Sigmoid colon (tissue), 4 donors: ENCODE measurements around the gene MDFI.

Experiments used
- EP300 ChIP-seq, 4 donors: sonication (generic); formaldehyde crosslinking; IDR thresholded peaks; one replicate each; pipeline ENCODE4 v1.6.1; 2017; ENCODE audit warnings: antibody characterized with exemption in 4 of 4
- POLR2A ChIP-seq, 2 donors: fragments of 450-650 bp; IDR thresholded peaks; one replicate each; pipeline ENCODE4 v1.6.1; 2016; ENCODE audit warnings: antibody characterized with exemption in 2 of 2, mild to moderate bottlenecking in 2 of 2, moderate library complexity in 2 of 2
- POLR2AphosphoS5 ChIP-seq, 4 donors: sonication (generic); formaldehyde crosslinking; IDR thresholded peaks; one replicate each; pipeline ENCODE4 v1.6.1; 2017; ENCODE audit warnings: antibody characterized with exemption in 4 of 4
- TF ChIP-seq, protein P1 (sequence below), 4 experiments: fragments of 450-650 bp in 3 of 4; fragments of 200-600 bp in 1 of 4; IDR thresholded peaks; one replicate each; pipeline ENCODE4 v1.5.1; 2016 to 2019; ENCODE audit warnings: antibody characterized with exemption in 4 of 4, mild to moderate bottlenecking in 3 of 4, moderate library complexity in 2 of 4

DNA sequence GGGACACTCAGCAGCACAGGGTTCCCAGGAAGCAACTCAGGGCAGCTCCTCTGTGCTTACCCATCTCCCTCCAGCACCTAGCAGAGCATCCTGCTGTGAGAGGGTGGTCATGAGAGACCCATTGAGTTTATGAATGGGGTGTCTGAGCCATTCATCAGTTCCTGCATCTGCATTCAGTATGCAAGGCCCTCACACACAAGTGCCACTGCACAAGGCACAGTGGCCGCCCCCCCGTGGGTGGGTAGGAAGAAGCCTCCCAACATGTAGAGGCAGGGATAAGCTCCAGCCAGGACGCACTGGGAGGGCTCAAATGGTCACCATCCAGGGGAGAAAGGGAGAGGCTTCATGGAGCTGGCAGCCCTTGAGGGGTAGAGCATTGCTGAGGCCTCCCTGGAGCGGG, 49.0 kb upstream of the MDFI start:
- TF ChIP-seq, protein P1, sequence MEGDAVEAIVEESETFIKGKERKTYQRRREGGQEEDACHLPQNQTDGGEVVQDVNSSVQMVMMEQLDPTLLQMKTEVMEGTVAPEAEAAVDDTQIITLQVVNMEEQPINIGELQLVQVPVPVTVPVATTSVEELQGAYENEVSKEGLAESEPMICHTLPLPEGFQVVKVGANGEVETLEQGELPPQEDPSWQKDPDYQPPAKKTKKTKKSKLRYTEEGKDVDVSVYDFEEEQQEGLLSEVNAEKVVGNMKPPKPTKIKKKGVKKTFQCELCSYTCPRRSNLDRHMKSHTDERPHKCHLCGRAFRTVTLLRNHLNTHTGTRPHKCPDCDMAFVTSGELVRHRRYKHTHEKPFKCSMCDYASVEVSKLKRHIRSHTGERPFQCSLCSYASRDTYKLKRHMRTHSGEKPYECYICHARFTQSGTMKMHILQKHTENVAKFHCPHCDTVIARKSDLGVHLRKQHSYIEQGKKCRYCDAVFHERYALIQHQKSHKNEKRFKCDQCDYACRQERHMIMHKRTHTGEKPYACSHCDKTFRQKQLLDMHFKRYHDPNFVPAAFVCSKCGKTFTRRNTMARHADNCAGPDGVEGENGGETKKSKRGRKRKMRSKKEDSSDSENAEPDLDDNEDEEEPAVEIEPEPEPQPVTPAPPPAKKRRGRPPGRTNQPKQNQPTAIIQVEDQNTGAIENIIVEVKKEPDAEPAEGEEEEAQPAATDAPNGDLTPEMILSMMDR (IDR thresholded peaks at IDR 0.05), result no peak
- TF ChIP-seq POLR2AphosphoS5 (IDR thresholded peaks at IDR 0.05) (no peak), POLR2A (IDR thresholded peaks at IDR 0.05) (no peak), EP300 (IDR thresholded peaks at IDR 0.05) (no peak)
